Measurements from ENCODE around the gene TEX14. TPM values are rescaled to one million over a fixed set of nuclear protein-coding genes. Genes with fewer than 3 reads are reported as not detected.
"Not testable (repeated sequence)": the region's sequence is repeated elsewhere in the genome, so short reads cannot be mapped to it uniquely, and the experiment has no call there.

TEX14 gene
- polyA plus RNA-seq, 4 donors: 0.03 to 0.41 TPM; not detected in 2

GRCh38 chr17:58684003-58684402 lies 7.8 kb downstream of the TEX14 start:
- Histone ChIP-seq H3K27me3 (ENCODE audit: control insufficient read depth in 3 of 3, insufficient read depth in 3 of 3, low read length in 3 of 3) (peaks cover 0 to 2% (median 0%) of the 10 kb centered on the region in 3 donors), H3K4me3 (ENCODE audit: low read depth in 1 of 3, low read length in 3 of 3) (no peak overlapping the region), H3K27ac (ENCODE audit: low read depth in 1 of 3, low read length in 2 of 3) (no peak overlapping the region), H3K4me1 (ENCODE audit: control insufficient read depth in 3 of 3, insufficient read depth in 2 of 3, low read depth in 1 of 3, low read length in 2 of 3) (no peaks in the 10 kb centered on the region), H3K36me3 (ENCODE audit: control insufficient read depth in 3 of 3, insufficient read depth in 2 of 3, low read depth in 1 of 3, low read length in 3 of 3) (no peaks in the 10 kb centered on the region), H3K9me3 (ENCODE audit: control insufficient read depth in 2 of 2, insufficient read depth in 1 of 2, low read depth in 1 of 2, low read length in 1 of 2) (no peaks in the 10 kb centered on the region)
- FAIRE-seq (no peak), DNase-seq (no peak)
- 80 to 94% (median 83%) methylated on average over 10 of the region's 10 CpGs for WGBS, 3 donors

- no peaks in the 10 kb centered on the region for H3K4me1 ChIP-seq (ENCODE audit: control insufficient read depth in 3 of 3, insufficient read depth in 2 of 3, low read depth in 1 of 3, low read length in 2 of 3)
- no peak overlapping the region for H3K4me3 ChIP-seq (ENCODE audit: low read depth in 1 of 3, low read length in 3 of 3)
- WGBS, 3 donors: 83 to 94% (median 87%) methylated on average over 6 of the region's 6 CpGs
- H3K36me3 ChIP-seq (ENCODE audit: control insufficient read depth in 3 of 3, insufficient read depth in 2 of 3, low read depth in 1 of 3, low read length in 3 of 3): no peaks in the 10 kb centered on the region
- FAIRE-seq (no peak), DNase-seq (no peak)
- H3K9me3 ChIP-seq (ENCODE audit: control insufficient read depth in 2 of 2, insufficient read depth in 1 of 2, low read depth in 1 of 2, low read length in 1 of 2): no peaks in the 10 kb centered on the region
- peaks cover 0 to 2% (median 0%) of the 10 kb centered on the region in 3 donors for H3K27me3 ChIP-seq (ENCODE audit: control insufficient read depth in 3 of 3, insufficient read depth in 3 of 3, low read length in 3 of 3)
- no peak overlapping the region for H3K27ac ChIP-seq (ENCODE audit: low read depth in 1 of 3, low read length in 2 of 3)
These were observed 11.8 kb downstream of the TEX14 start for GRCh38 chr17:58680038-58680369.

GRCh38 chr17:58679263-58680037 lies 12.4 kb downstream of the TEX14 start:
- H3K27ac ChIP-seq (ENCODE audit: low read depth in 1 of 3, low read length in 2 of 3): no peak overlapping the region
- DNase-seq (no peak), FAIRE-seq (no peak)
- WGBS, 3 donors: 47 to 59% (median 56%) methylated on average over 12 of the region's 12 CpGs
- H3K4me3 ChIP-seq (ENCODE audit: low read depth in 1 of 3, low read length in 3 of 3): no peak overlapping the region
- no peaks in the 10 kb centered on the region for H3K36me3 ChIP-seq (ENCODE audit: control insufficient read depth in 3 of 3, insufficient read depth in 2 of 3, low read depth in 1 of 3, low read length in 3 of 3)
- peaks cover 0 to 2% (median 0%) of the 10 kb centered on the region in 3 donors for H3K27me3 ChIP-seq (ENCODE audit: control insufficient read depth in 3 of 3, insufficient read depth in 3 of 3, low read length in 3 of 3)
- H3K9me3 ChIP-seq (ENCODE audit: control insufficient read depth in 2 of 2, insufficient read depth in 1 of 2, low read depth in 1 of 2, low read length in 1 of 2): no peaks in the 10 kb centered on the region
- H3K4me1 ChIP-seq (ENCODE audit: control insufficient read depth in 3 of 3, insufficient read depth in 2 of 3, low read depth in 1 of 3, low read length in 2 of 3): no peaks in the 10 kb centered on the region

DNA sequence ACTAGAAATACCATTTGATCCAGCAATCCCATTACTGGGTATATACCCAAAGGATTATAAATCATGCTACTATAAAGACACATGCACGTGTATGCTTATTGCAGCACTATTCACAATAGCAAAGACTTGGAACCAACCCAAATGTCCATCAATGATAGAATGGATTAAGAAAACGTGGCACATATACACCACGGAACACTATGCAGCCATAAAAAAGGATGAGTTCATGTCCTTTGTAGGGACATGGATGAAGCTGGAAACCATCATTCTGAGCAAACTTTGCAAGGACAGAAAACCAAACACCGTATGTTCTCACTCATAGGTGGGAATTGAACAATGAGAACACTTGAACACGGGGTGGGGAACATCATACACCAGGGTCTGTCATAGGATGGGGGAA lies 13.6 kb downstream of the TEX14 start:
- not testable (repeated sequence) for H3K27ac ChIP-seq (ENCODE audit: low read depth in 1 of 3, low read length in 2 of 3); FAIRE-seq; DNase-seq; H3K36me3 ChIP-seq (ENCODE audit: control insufficient read depth in 3 of 3, insufficient read depth in 2 of 3, low read depth in 1 of 3, low read length in 3 of 3); H3K4me3 ChIP-seq (ENCODE audit: low read depth in 1 of 3, low read length in 3 of 3); H3K4me1 ChIP-seq (ENCODE audit: control insufficient read depth in 3 of 3, insufficient read depth in 2 of 3, low read depth in 1 of 3, low read length in 2 of 3); H3K27me3 ChIP-seq (ENCODE audit: control insufficient read depth in 3 of 3, insufficient read depth in 3 of 3, low read length in 3 of 3); H3K9me3 ChIP-seq (ENCODE audit: control insufficient read depth in 2 of 2, insufficient read depth in 1 of 2, low read depth in 1 of 2, low read length in 1 of 2)
- 79 to 90% (median 90%) methylated on average over 5 of the region's 5 CpGs for WGBS, 3 donors

GRCh38 chr17:58677194-58677880 lies 14.5 kb downstream of the TEX14 start:
- no peak for DNase-seq
- Histone ChIP-seq H3K27me3 (ENCODE audit: control insufficient read depth in 3 of 3, insufficient read depth in 3 of 3, low read length in 3 of 3) (peaks cover 0 to 2% (median 0%) of the 10 kb centered on the region in 3 donors), H3K4me1 (ENCODE audit: control insufficient read depth in 3 of 3, insufficient read depth in 2 of 3, low read depth in 1 of 3, low read length in 2 of 3) (no peaks in the 10 kb centered on the region), H3K27ac (ENCODE audit: low read depth in 1 of 3, low read length in 2 of 3) (no peak overlapping the region), H3K9me3 (ENCODE audit: control insufficient read depth in 2 of 2, insufficient read depth in 1 of 2, low read depth in 1 of 2, low read length in 1 of 2) (no peaks in the 10 kb centered on the region), H3K4me3 (ENCODE audit: low read depth in 1 of 3, low read length in 3 of 3) (no peak overlapping the region), H3K36me3 (ENCODE audit: control insufficient read depth in 3 of 3, insufficient read depth in 2 of 3, low read depth in 1 of 3, low read length in 3 of 3) (no peaks in the 10 kb centered on the region)
- WGBS, 3 donors: 66 to 72% (median 68%) methylated on average over 4 of the region's 4 CpGs
- FAIRE-seq: no peak

DNA sequence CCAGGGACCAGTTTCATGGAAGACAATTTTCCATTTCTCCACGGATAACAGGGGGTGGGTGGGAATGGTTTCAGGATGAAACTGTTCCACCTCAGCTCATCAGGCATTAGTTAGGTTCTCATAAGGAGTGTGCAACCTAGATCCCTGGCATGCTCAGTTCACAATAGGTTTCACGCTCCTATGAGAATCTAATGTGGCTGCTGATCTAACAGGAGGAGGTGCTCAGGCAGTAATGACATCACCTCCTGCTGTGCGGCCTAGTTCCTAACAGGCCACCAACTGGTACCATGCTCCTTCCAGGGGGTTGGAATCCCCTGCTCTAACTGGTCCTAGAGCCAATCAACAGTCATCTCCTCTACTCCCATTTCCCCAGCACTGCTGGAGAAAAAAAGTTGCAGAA lies 19.9 kb downstream of the TEX14 start:
- Histone ChIP-seq H3K27me3 (ENCODE audit: control insufficient read depth in 3 of 3, insufficient read depth in 3 of 3, low read length in 3 of 3) (no peaks in the 10 kb centered on the region), H3K9me3 (ENCODE audit: control insufficient read depth in 2 of 2, insufficient read depth in 1 of 2, low read depth in 1 of 2, low read length in 1 of 2) (no peaks in the 10 kb centered on the region), H3K36me3 (ENCODE audit: control insufficient read depth in 3 of 3, insufficient read depth in 2 of 3, low read depth in 1 of 3, low read length in 3 of 3) (no peaks in the 10 kb centered on the region), H3K4me3 (ENCODE audit: low read depth in 1 of 3, low read length in 3 of 3) (no peak overlapping the region), H3K27ac (ENCODE audit: low read depth in 1 of 3, low read length in 2 of 3) (no peak overlapping the region), H3K4me1 (ENCODE audit: control insufficient read depth in 3 of 3, insufficient read depth in 2 of 3, low read depth in 1 of 3, low read length in 2 of 3) (no peaks in the 10 kb centered on the region)
- no peak for DNase-seq
- no peak for FAIRE-seq
- WGBS, 3 donors: 85 to 96% (median 86%) methylated on average over 3 of the region's 3 CpGs

- DNase-seq: no peak
- WGBS, 3 donors: 63 to 69% (median 65%) methylated on average over 6 of the region's 6 CpGs
- H3K4me3 ChIP-seq (ENCODE audit: low read depth in 1 of 3, low read length in 3 of 3): no peak overlapping the region
- H3K27me3 ChIP-seq (ENCODE audit: control insufficient read depth in 3 of 3, insufficient read depth in 3 of 3, low read length in 3 of 3): no peaks in the 10 kb centered on the region
- H3K4me1 ChIP-seq (ENCODE audit: control insufficient read depth in 3 of 3, insufficient read depth in 2 of 3, low read depth in 1 of 3, low read length in 2 of 3): no peaks in the 10 kb centered on the region
- H3K27ac ChIP-seq (ENCODE audit: low read depth in 1 of 3, low read length in 2 of 3): no peak overlapping the region
- H3K36me3 ChIP-seq (ENCODE audit: control insufficient read depth in 3 of 3, insufficient read depth in 2 of 3, low read depth in 1 of 3, low read length in 3 of 3): no peaks in the 10 kb centered on the region
- FAIRE-seq: no peak
- H3K9me3 ChIP-seq (ENCODE audit: control insufficient read depth in 2 of 2, insufficient read depth in 1 of 2, low read depth in 1 of 2, low read length in 1 of 2): no peaks in the 10 kb centered on the region
These were observed 22.0 kb downstream of the TEX14 start for GRCh38 chr17:58669853-58670252.

DNA sequence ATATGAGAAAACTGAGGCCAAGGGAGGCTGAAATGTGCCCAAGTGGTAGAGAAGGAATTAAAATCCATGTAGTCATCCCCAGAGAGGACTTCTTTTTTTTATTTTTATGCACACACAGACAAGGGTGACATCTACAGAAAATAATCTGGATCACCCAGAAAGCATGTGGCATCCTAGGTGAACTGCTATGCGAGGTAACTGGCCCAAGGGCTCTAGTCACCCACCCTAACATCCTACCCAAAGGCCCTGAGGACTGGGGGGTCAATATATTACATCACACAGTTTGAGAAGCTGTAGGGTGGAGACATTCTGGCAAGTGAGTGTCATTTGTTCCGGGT lies 23.3 kb downstream of the TEX14 start:
- no peak for DNase-seq
- no peaks in the 10 kb centered on the region for H3K9me3 ChIP-seq (ENCODE audit: control insufficient read depth in 2 of 2, insufficient read depth in 1 of 2, low read depth in 1 of 2, low read length in 1 of 2)
- H3K27me3 ChIP-seq (ENCODE audit: control insufficient read depth in 3 of 3, insufficient read depth in 3 of 3, low read length in 3 of 3): no peaks in the 10 kb centered on the region
- H3K36me3 ChIP-seq (ENCODE audit: control insufficient read depth in 3 of 3, insufficient read depth in 2 of 3, low read depth in 1 of 3, low read length in 3 of 3): no peaks in the 10 kb centered on the region
- H3K27ac ChIP-seq (ENCODE audit: low read depth in 1 of 3, low read length in 2 of 3): no peak overlapping the region
- WGBS, 3 donors: 60 to 88% (median 68%) methylated on average over 2 of the region's 2 CpGs
- peaks cover 0 to 6% (median 0%) of the 10 kb centered on the region in 3 donors for H3K4me1 ChIP-seq (ENCODE audit: control insufficient read depth in 3 of 3, insufficient read depth in 2 of 3, low read depth in 1 of 3, low read length in 2 of 3)
- no peak for FAIRE-seq
- H3K4me3 ChIP-seq (ENCODE audit: low read depth in 1 of 3, low read length in 3 of 3): no peak overlapping the region
